K562 (cell line): Measurements from ENCODE around the gene ST6GALNAC2. TPM values are rescaled to one million over a fixed set of nuclear protein-coding genes. Genes with fewer than 3 reads are reported as not detected.

Experiments used
- ATAC-seq: fragments of 200-7000 bp; cut with Tn5 transposase; 3 replicates; pipeline ENCODE4 v1.9.1; 2020; ENCODE audit warnings: moderate library complexity
- BruUV-seq: library from RNA; stranded (reverse); fragments of 400-500 nt; replicated peaks from 2 replicates; lab custom pipeline; 2021; lab: Mats Ljungman, UMichigan
- CTCF ChIA-PET: fragments of 300-600 bp; formaldehyde crosslinking; extraction: SDS; loops from one replicate; lab custom pipeline; 2021; ENCODE audit warnings: low intra/inter-chr PET ratio; lab: Yijun Ruan, JAX
- POLR2A ChIA-PET: fragments of 300-600, 350-650 bp; sonication (Branson Sonifier 250); formaldehyde crosslinking; extraction: SDS; loops from one replicate; lab custom pipeline; 2021; ENCODE audit warnings: antibody characterized with exemption, inconsistent platforms; lab: Yijun Ruan, JAX
- DNase-seq, 4 experiments: peaks; one replicate each; pipeline versions ENCODE4 v3.0.0 to v3.0.0-alpha.2; 2011 to 2018; ENCODE audit warnings: low spot score in 3 of 4, mixed read lengths in 3 of 4; ENCODE audit errors: extremely low read depth in 1 of 4
- FAIRE-seq: peaks from 2 replicates; lab custom pipeline; 2011; peaks lifted over from hg19 to GRCh38; lab: Jason Lieb, UNC
- H2AFZ ChIP-seq: 2 replicates; pipeline ENCODE4 v1.6.0; 2011; ENCODE audit warnings: low read depth, low read length, control low read depth, inconsistent platforms
- H3K27ac ChIP-seq: fragments of 200-600 bp; 3 replicates; pipeline ENCODE4 v1.8.0; 2011; ENCODE audit warnings: low read depth, mild to moderate bottlenecking, control low read depth, inconsistent platforms, low read length, moderate library complexity, mixed read lengths; ENCODE audit errors: extremely low read depth
- H3K27me3 ChIP-seq, 2 experiments: fragments of 300-600 bp in 1 of 2; 2 replicates in 1 of 2; 3 replicates in 1 of 2; pipeline versions ENCODE4 v1.6.0 to v1.8.0; 2011; ENCODE audit warnings: inconsistent platforms in 2 of 2, low read length in 2 of 2, mild to moderate bottlenecking in 1 of 2, mixed read lengths in 1 of 2, moderate library complexity in 1 of 2; ENCODE audit not compliant: control insufficient read depth in 2 of 2, insufficient read depth in 2 of 2
- H3K36me3 ChIP-seq: fragments of 300-600 bp; 3 replicates; pipeline ENCODE4 v1.8.0; 2011; ENCODE audit warnings: mild to moderate bottlenecking, low read length, inconsistent platforms; ENCODE audit not compliant: control insufficient read depth, insufficient read depth
- H3K4me1 ChIP-seq, 2 experiments: fragments of 200-600 bp in 1 of 2; replicated peaks in 1 of 2; 2 replicates in 1 of 2; 3 replicates in 1 of 2; pipeline versions ENCODE4 v1.5.1 to v1.8.0; 2011; ENCODE audit warnings: inconsistent platforms in 2 of 2, low read length in 2 of 2, mild to moderate bottlenecking in 1 of 2, mixed read lengths in 1 of 2, moderate library complexity in 1 of 2; ENCODE audit not compliant: control insufficient read depth in 2 of 2, insufficient read depth in 2 of 2
- H3K4me2 ChIP-seq: 2 replicates; pipeline ENCODE4 v1.6.1; 2011; ENCODE audit warnings: low read length, control low read depth, inconsistent platforms, mixed read lengths; ENCODE audit not compliant: insufficient read depth
- H3K4me3 ChIP-seq: fragments of 200-600 bp; sonication (generic), shearing (Covaris generic); 2 replicates; pipeline ENCODE4 v1.5.1; 2016; ENCODE audit warnings: control low read depth, inconsistent platforms
- H3K79me2 ChIP-seq: fragments of 200-600 bp; 3 replicates; pipeline ENCODE4 v1.8.0; 2011; ENCODE audit warnings: low read length, inconsistent platforms; ENCODE audit not compliant: control insufficient read depth, insufficient read depth
- H3K9ac ChIP-seq, 2 experiments: 2 replicates each; pipeline versions ENCODE4 v1.6.0 to v1.6.1; 2011; ENCODE audit warnings: low read depth in 2 of 2, low read length in 2 of 2, control low read depth in 1 of 2, inconsistent platforms in 1 of 2, mild to moderate bottlenecking in 1 of 2, mixed read lengths in 1 of 2; ENCODE audit not compliant: insufficient read depth in 1 of 2
- H3K9me1 ChIP-seq: one replicate; pipeline ENCODE4 v1.6.0; 2011; ENCODE audit warnings: inconsistent platforms, mild to moderate bottlenecking, low read length, moderate library complexity; ENCODE audit not compliant: control insufficient read depth, insufficient read depth
- H3K9me3 ChIP-seq: replicated peaks from 2 replicates; pipeline ENCODE4 v1.5.1; 2011; ENCODE audit warnings: low read depth, low read length, inconsistent platforms; ENCODE audit not compliant: control insufficient read depth, insufficient read depth
- H4K20me1 ChIP-seq: replicated peaks from 2 replicates; pipeline ENCODE4 v1.6.1; 2011; ENCODE audit warnings: low read length, inconsistent platforms, mixed read lengths; ENCODE audit not compliant: control insufficient read depth, insufficient read depth
- NFATC3 ChIP-seq: fragments of 450-650 bp; IDR thresholded peaks from 2 replicates; pipeline ENCODE4 v1.6.1; 2017; ENCODE audit warnings: mild to moderate bottlenecking
- NR2C2 ChIP-seq, 2 experiments: fragments of 200-800 bp in 1 of 2; sonication (Bioruptor generic) in 1 of 2; sonication (generic) in 1 of 2; formaldehyde crosslinking in 1 of 2; IDR thresholded peaks; 2 replicates each; pipeline versions ENCODE4 v1.6.1 to v1.8.0; 2016 to 2022; ENCODE audit warnings: mild to moderate bottlenecking in 1 of 2, missing compliant biosample characterization in 1 of 2, missing genetic modification characterization in 1 of 2, missing genetic modification reagents in 1 of 2
- ZBTB9 ChIP-seq: fragments of 450-650 bp; formaldehyde crosslinking; IDR thresholded peaks from 2 replicates; pipeline ENCODE4 v1.4.0; 2020; ENCODE audit warnings: mild to moderate bottlenecking, moderate library complexity
- ZFP91 ChIP-seq: sonication (generic); formaldehyde crosslinking; IDR thresholded peaks from 2 replicates; pipeline ENCODE4 v1.8.0; 2022; ENCODE audit warnings: mild to moderate bottlenecking, missing genetic modification reagents
- WGBS: fragments of 100-300 bp; shearing (Covaris generic); methylation state at CpG from one replicate; pipeline ENCODE4 v1.1.6; 2016; ENCODE audit warnings: low coverage, mixed read lengths; ENCODE audit not compliant: insufficient coverage; ENCODE audit errors: missing lambda C conversion rate; 5-methylcytosine and 5-hydroxymethylcytosine counted together
- in situ Hi-C: fragments of 300-500 bp; cut with MboI; formaldehyde crosslinking; loops from 4 replicates; pipeline ENCODE4 v1.15.0; 2018; ENCODE audit warnings: inconsistent platforms, mixed read lengths
- intact Hi-C: fragments of 100-400 bp; cut with micrococcal nuclease; formaldehyde crosslinking; loops from 2 replicates; pipeline ENCODE4 v1.14.2; 2022
- polyA plus RNA-seq, 8 experiments: library from polyadenylated mRNA; depleted of rRNA in 4 of 8; stranded (reverse) in 5 of 8; unstranded in 3 of 8; fragments of >200 nt; fragmentation: Nextera tagmentation in 2 of 8; fragmentation: Illumina TruSeq in 1 of 8; extraction: Ambion mirVana in 2 of 8; extraction: Trizol in 1 of 8; gene quantifications; 2 replicates each; pipeline versions ENCODE4 v1.2.1 to v1.2.3, GENCODE V29; 2011 to 2014; ENCODE audit warnings: inconsistent platforms in 1 of 8, missing spikeins in 1 of 8
- total RNA-seq, 7 experiments: library from RNA; depleted of rRNA in 6 of 7; stranded (reverse); fragments of >200 nt in 6 of 7; fragmentation: Illumina TruSeq in 2 of 7; extraction: Trizol in 2 of 7; gene quantifications; 2 replicates each; pipeline versions ENCODE4 v1.2.1 to v1.2.3, GENCODE V29; 2011 to 2021; ENCODE audit warnings: low replicate concordance in 1 of 7

Gene ST6GALNAC2
- total and polyA plus RNA-seq, 9 of the 15 experiments (the other 6 are each of a cell fraction or from before 2014, with no cell fraction given), result 0.18 TPM; not detected in 8

GRCh38 chr17:76561799-76562268 is 23.8 kb downstream of the ST6GALNAC2 start:
- H3K27me3 ChIP-seq, result no peaks in the 10 kb centered on the region
- H3K4me3 ChIP-seq, result peak overlapping the region; percentile 57
- H3K79me2 ChIP-seq, result peaks cover 69% of the 10 kb centered on the region
- peaks cover 36% of the 10 kb centered on the region for H4K20me1 ChIP-seq
- DNase-seq (no peak), ATAC-seq (no peak), FAIRE-seq (no peak)
- 11% methylated on average over 5 of the region's 5 CpGs for WGBS
- ChIA-PET POLR2A (interaction anchor here (0.7 to 5.8 kb wide), 5 partner anchors 10 to 135 kb away, joined by 3 to 38 read pairs (median 3); no protein-coding TSS in a partner anchor), CTCF (no interaction called here)
- no peak overlapping the region for H2AFZ ChIP-seq
- H3K4me2 ChIP-seq, result peak overlapping the region; percentile 95
- H3K9ac ChIP-seq, result peak overlapping the region; percentile 82 to 95
- BruUV-seq, result no TSS peak
- no peaks in the 10 kb centered on the region for H3K9me3 ChIP-seq
- H3K4me1 ChIP-seq, result peaks cover 26 to 30% of the 10 kb centered on the region in 2 experiments
- no peak for TF ChIP-seq ZFP91
- no peak for TF ChIP-seq NFATC3
- no peak for TF ChIP-seq ZBTB9 (CRISPR knock-in tag)
- no peak for TF ChIP-seq NR2C2 (CRISPR knock-in tag; IDR thresholded peaks at IDR 0.05)
- TF ChIP-seq NR2C2 (tag; IDR thresholded peaks at IDR 0.05), result no peak
- in situ Hi-C loops (no loop called here), intact Hi-C loops (no loop called here)
- H3K9me1 ChIP-seq, result no peaks in the 10 kb centered on the region
- H3K36me3 ChIP-seq, result peaks cover 77% of the 10 kb centered on the region
- H3K27ac ChIP-seq, result peak overlapping the region; percentile 94; the same call in 2 of the 3 replicates
